K562 (cell line): ENCODE measurements around the gene YOD1. TPM values are rescaled to one million over a fixed set of nuclear protein-coding genes. Genes with fewer than 3 reads are reported as not detected.

Experiments used
- C11orf30 ChIP-seq: fragments of 450-650 bp; IDR thresholded peaks from 2 replicates; pipeline ENCODE4 v1.6.1; 2016; ENCODE audit warnings: low read depth, mild to moderate bottlenecking
- CREB1 ChIP-seq, 2 experiments: sonication (generic) in 1 of 2; formaldehyde crosslinking in 1 of 2; IDR thresholded peaks; 2 replicates each; pipeline versions ENCODE4 v1.6.1 to v1.8.0; 2012 to 2022; ENCODE audit warnings: inconsistent platforms in 1 of 2, mild to moderate bottlenecking in 1 of 2, missing genetic modification reagents in 1 of 2, moderate library complexity in 1 of 2
- FOXM1 ChIP-seq, 2 experiments: fragments of 450-650 bp in 1 of 2; sonication (generic) in 1 of 2; formaldehyde crosslinking in 1 of 2; IDR thresholded peaks; 2 replicates each; pipeline versions ENCODE4 v1.6.1 to v1.9.0; 2017 to 2022; ENCODE audit warnings: low read depth in 2 of 2, mild to moderate bottlenecking in 2 of 2, missing genetic modification reagents in 1 of 2, moderate library complexity in 1 of 2
- GABPA ChIP-seq: fragments of 200-800 bp; sonication (Bioruptor generic); conservative IDR thresholded peaks from 2 replicates; pipeline ENCODE4 v1.6.1; 2016; ENCODE audit warnings: low read depth, missing genetic modification characterization, missing compliant biosample characterization
- HOMEZ ChIP-seq: fragments of 250-450 bp; sonication (Bioruptor Pico); IDR thresholded peaks from 2 replicates; pipeline ENCODE4 v1.4.0; 2020; ENCODE audit warnings: mild to moderate bottlenecking, moderate library complexity
- MBD1 ChIP-seq: fragments of 250-450 bp; sonication (Bioruptor Pico); IDR thresholded peaks from 2 replicates; pipeline ENCODE4 v1.8.0; 2022; ENCODE audit warnings: inconsistent platforms
- PPARD ChIP-seq: fragments of 250-450 bp; sonication (Bioruptor Pico); IDR thresholded peaks from 2 replicates; pipeline ENCODE4 v1.8.0; 2022; ENCODE audit warnings: inconsistent platforms, mild to moderate bottlenecking, moderate library complexity
- RERE ChIP-seq: sonication (generic); formaldehyde crosslinking; IDR thresholded peaks from 2 replicates; pipeline ENCODE4 v1.8.0; 2023; ENCODE audit warnings: missing genetic modification reagents, mild to moderate bottlenecking, borderline replicate concordance
- SAFB ChIP-seq: fragments of 200-400 bp; formaldehyde crosslinking; IDR thresholded peaks from 2 replicates; pipeline ENCODE4 v1.6.1; 2017; ENCODE audit warnings: low read depth, low read length, borderline replicate concordance
- SETDB1 ChIP-seq: IDR thresholded peaks from one replicate; pipeline ENCODE4 v1.6.1; 2012; ENCODE audit warnings: low read length, control low read depth, inconsistent platforms
- SRSF7 ChIP-seq: fragments of 200-400 bp; formaldehyde crosslinking; optimal IDR thresholded peaks from 2 replicates; pipeline ENCODE3; 2017; ENCODE audit warnings: mild to moderate bottlenecking, low read depth, low read length
- TCF3 ChIP-seq: sonication (generic); formaldehyde crosslinking; IDR thresholded peaks from 2 replicates; pipeline ENCODE4 v1.4.0; 2020; ENCODE audit warnings: mild to moderate bottlenecking, missing genetic modification reagents
- ZC3H4 ChIP-seq: sonication (generic); formaldehyde crosslinking; IDR thresholded peaks from 2 replicates; pipeline ENCODE4 v1.9.0; 2021; ENCODE audit warnings: missing genetic modification reagents, borderline replicate concordance
- ZNF445 ChIP-seq: fragments of 250-450 bp; sonication (Bioruptor Pico); IDR thresholded peaks from 2 replicates; pipeline ENCODE4 v1.4.0; 2020; ENCODE audit warnings: low read depth, mild to moderate bottlenecking, moderate library complexity
- ZNF561 ChIP-seq: fragments of 450-650 bp; formaldehyde crosslinking; conservative IDR thresholded peaks from 2 replicates; pipeline ENCODE4 v1.4.0; 2020; ENCODE audit warnings: mild to moderate bottlenecking, moderate library complexity
- polyA plus RNA-seq, 8 experiments: library from polyadenylated mRNA; depleted of rRNA in 4 of 8; stranded (reverse) in 5 of 8; unstranded in 3 of 8; fragments of >200 nt; fragmentation: Nextera tagmentation in 2 of 8; fragmentation: Illumina TruSeq in 1 of 8; extraction: Ambion mirVana in 2 of 8; extraction: Trizol in 1 of 8; gene quantifications; 2 replicates each; pipeline versions ENCODE4 v1.2.1 to v1.2.3, GENCODE V29; 2011 to 2014; ENCODE audit warnings: inconsistent platforms in 1 of 8, missing spikeins in 1 of 8
- total RNA-seq, 7 experiments: library from RNA; depleted of rRNA in 6 of 7; stranded (reverse); fragments of >200 nt in 6 of 7; fragmentation: Illumina TruSeq in 2 of 7; extraction: Trizol in 2 of 7; gene quantifications; 2 replicates each; pipeline versions ENCODE4 v1.2.1 to v1.2.3, GENCODE V29; 2011 to 2021; ENCODE audit warnings: low replicate concordance in 1 of 7
- TF ChIP-seq, protein P1 (sequence below): fragments of 450-650 bp; formaldehyde crosslinking; IDR thresholded peaks from 2 replicates; pipeline ENCODE4 v1.4.0; 2022; ENCODE audit warnings: missing genetic modification characterization

The YOD1 gene
- total and polyA plus RNA-seq, 9 of the 15 experiments (the other 6 are each of a cell fraction or from before 2014, with no cell fraction given) = 18.2 to 78.1 (median 46.9) TPM

- TF ChIP-seq HOMEZ (CRISPR knock-in tag) (no peak), RERE (CRISPR knock-in tag) (no peak), ZC3H4 (CRISPR knock-in tag) (no peak; the same call in 1 of the 2 replicates), SETDB1 (no peak), PPARD (CRISPR knock-in tag) (no peak), FOXM1 (IDR thresholded peaks at IDR 0.05; ENCODE audit: low read depth) (no peak), FOXM1 (CRISPR knock-in tag; IDR thresholded peaks at IDR 0.05; ENCODE audit: low read depth) (0 out of 2 replicates have a peak, but pooled peaks have one; percentile 83), GABPA (no peak), SAFB (no peak), C11orf30 (peak; percentile 24; the same call in 1 of the 2 replicates), TCF3 (CRISPR knock-in tag) (no peak; the same call in 1 of the 2 replicates), MBD1 (CRISPR knock-in tag) (no peak), SRSF7 (no peak), CREB1 (IDR thresholded peaks at IDR 0.05) (no peak; the same call in 1 of the 2 replicates), CREB1 (CRISPR knock-in tag; IDR thresholded peaks at IDR 0.05) (no peak), ZNF445 (CRISPR knock-in tag) (no peak), ZNF561 (CRISPR knock-in tag) (no peak)
- TF ChIP-seq, protein P1, sequence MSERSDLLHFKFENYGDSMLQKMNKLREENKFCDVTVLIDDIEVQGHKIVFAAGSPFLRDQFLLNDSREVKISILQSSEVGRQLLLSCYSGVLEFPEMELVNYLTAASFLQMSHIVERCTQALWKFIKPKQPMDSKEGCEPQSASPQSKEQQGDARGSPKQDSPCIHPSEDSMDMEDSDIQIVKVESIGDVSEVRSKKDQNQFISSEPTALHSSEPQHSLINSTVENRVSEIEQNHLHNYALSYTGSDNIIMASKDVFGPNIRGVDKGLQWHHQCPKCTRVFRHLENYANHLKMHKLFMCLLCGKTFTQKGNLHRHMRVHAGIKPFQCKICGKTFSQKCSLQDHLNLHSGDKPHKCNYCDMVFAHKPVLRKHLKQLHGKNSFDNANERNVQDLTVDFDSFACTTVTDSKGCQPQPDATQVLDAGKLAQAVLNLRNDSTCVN (CRISPR knock-in tag) = no peak
Observed at GRCh38 chr1:207050480-207051190, 373 bp downstream of the YOD1 start (continued).
